ENCODE results near the gene CDY1.
"Not testable (repeated sequence)": the region's sequence is repeated elsewhere in the genome, so short reads cannot be mapped to it uniquely, and the experiment has no call there.

Gene CDY1

GRCh38 chrY:25630383-25631112 lies 8.6 kb downstream of the CDY1 start:
- not testable (repeated sequence) for H3K9me3 ChIP-seq (ENCODE audit: insufficient read depth, low read depth, low read length); H3K27ac ChIP-seq (ENCODE audit: low read depth, low read length); H4K12ac ChIP-seq (ENCODE audit: low read depth, low read length); H3K18ac ChIP-seq (ENCODE audit: low read length); H3K4ac ChIP-seq (ENCODE audit: low read depth, low read length); H2AK5ac ChIP-seq (ENCODE audit: low read length); H3K79me2 ChIP-seq (ENCODE audit: control insufficient read depth, insufficient read depth, low read length, poor library complexity); H2BK5ac ChIP-seq (ENCODE audit: low read depth, low read length, poor library complexity); H4K8ac ChIP-seq (ENCODE audit: low read depth, low read length); H2BK120ac ChIP-seq (ENCODE audit: insufficient read depth, low read length, poor library complexity); H3K4me1 ChIP-seq (ENCODE audit: control insufficient read depth in 1 of 2, insufficient read depth in 2 of 2, low read length in 2 of 2); DNase-seq; H3K4me2 ChIP-seq (ENCODE audit: low read length); H3K79me1 ChIP-seq (ENCODE audit: low read length); H4K91ac ChIP-seq (ENCODE audit: low read depth, low read length); H3K27me3 ChIP-seq (ENCODE audit: insufficient read depth, low read length); H3K23ac ChIP-seq (ENCODE audit: low read length); H3K14ac ChIP-seq (ENCODE audit: low read length); H3K4me3 ChIP-seq (ENCODE audit: low read depth, low read length); H3K9ac ChIP-seq (ENCODE audit: low read length); H2BK12ac ChIP-seq (ENCODE audit: low read length); H2AFZ ChIP-seq (ENCODE audit: insufficient read depth, low read length, poor library complexity); H3K36me3 ChIP-seq (ENCODE audit: control insufficient read depth in 1 of 2, insufficient read depth in 2 of 2, low read length in 2 of 2)
- whole genome bisulfite sequencing (ENCODE audit: extremely low coverage, insufficient coverage, insufficient read length) = no CpG with 5 or more reads among the region's 4 CpGs

- no CpG with 5 or more reads among the region's 3 CpGs for WGBS (ENCODE audit: extremely low coverage, insufficient coverage, insufficient read length)
- not testable (repeated sequence) for H3K14ac ChIP-seq (ENCODE audit: low read length)
Measured at GRCh38 chrY:25639852-25640251, 17.9 kb downstream of the CDY1 start.

GRCh38 chrY:25643024-25643915 lies 21.4 kb downstream of the CDY1 start:
- H4K12ac ChIP-seq (ENCODE audit: low read depth, low read length); H2AK5ac ChIP-seq (ENCODE audit: low read length); H3K79me2 ChIP-seq (ENCODE audit: control insufficient read depth, insufficient read depth, low read length, poor library complexity); H3K14ac ChIP-seq (ENCODE audit: low read length); DNase-seq; H4K91ac ChIP-seq (ENCODE audit: low read depth, low read length); H4K8ac ChIP-seq (ENCODE audit: low read depth, low read length); H3K4me1 ChIP-seq (ENCODE audit: control insufficient read depth in 1 of 2, insufficient read depth in 2 of 2, low read length in 2 of 2); H3K4me3 ChIP-seq (ENCODE audit: low read depth, low read length); H3K9me3 ChIP-seq (ENCODE audit: insufficient read depth, low read depth, low read length); H3K27me3 ChIP-seq (ENCODE audit: insufficient read depth, low read length); H3K18ac ChIP-seq (ENCODE audit: low read length); H2AFZ ChIP-seq (ENCODE audit: insufficient read depth, low read length, poor library complexity); H3K9ac ChIP-seq (ENCODE audit: low read length); H2BK12ac ChIP-seq (ENCODE audit: low read length); H3K4ac ChIP-seq (ENCODE audit: low read depth, low read length); H2BK120ac ChIP-seq (ENCODE audit: insufficient read depth, low read length, poor library complexity); H3K23ac ChIP-seq (ENCODE audit: low read length); H3K4me2 ChIP-seq (ENCODE audit: low read length); H3K36me3 ChIP-seq (ENCODE audit: control insufficient read depth in 1 of 2, insufficient read depth in 2 of 2, low read length in 2 of 2); H2BK5ac ChIP-seq (ENCODE audit: low read depth, low read length, poor library complexity); H3K27ac ChIP-seq (ENCODE audit: low read depth, low read length); H3K79me1 ChIP-seq (ENCODE audit: low read length): not testable (repeated sequence)
- no CpG with 5 or more reads among the region's 9 CpGs for WGBS (ENCODE audit: extremely low coverage, insufficient coverage, insufficient read length)

More at GRCh38 chrY:25639852-25640251, 17.9 kb downstream of the CDY1 start:
- H3K18ac ChIP-seq (ENCODE audit: low read length); H3K4ac ChIP-seq (ENCODE audit: low read depth, low read length); H3K27me3 ChIP-seq (ENCODE audit: insufficient read depth, low read length); H2BK120ac ChIP-seq (ENCODE audit: insufficient read depth, low read length, poor library complexity); H2AK5ac ChIP-seq (ENCODE audit: low read length); H3K9ac ChIP-seq (ENCODE audit: low read length); H3K4me1 ChIP-seq (ENCODE audit: control insufficient read depth in 1 of 2, insufficient read depth in 2 of 2, low read length in 2 of 2); H4K8ac ChIP-seq (ENCODE audit: low read depth, low read length); H3K79me1 ChIP-seq (ENCODE audit: low read length); H4K12ac ChIP-seq (ENCODE audit: low read depth, low read length); H3K36me3 ChIP-seq (ENCODE audit: control insufficient read depth in 1 of 2, insufficient read depth in 2 of 2, low read length in 2 of 2); H2BK12ac ChIP-seq (ENCODE audit: low read length); H3K79me2 ChIP-seq (ENCODE audit: control insufficient read depth, insufficient read depth, low read length, poor library complexity); H3K23ac ChIP-seq (ENCODE audit: low read length); H3K4me2 ChIP-seq (ENCODE audit: low read length); H2AFZ ChIP-seq (ENCODE audit: insufficient read depth, low read length, poor library complexity); H3K4me3 ChIP-seq (ENCODE audit: low read depth, low read length); H3K27ac ChIP-seq (ENCODE audit: low read depth, low read length); H3K9me3 ChIP-seq (ENCODE audit: insufficient read depth, low read depth, low read length); DNase-seq; H2BK5ac ChIP-seq (ENCODE audit: low read depth, low read length, poor library complexity); H4K91ac ChIP-seq (ENCODE audit: low read depth, low read length): not testable (repeated sequence)
